A673 (cell line): ENCODE measurements around the gene CHCHD3. TPM values are rescaled to one million over a fixed set of nuclear protein-coding genes. Genes with fewer than 3 reads are reported as not detected.

Experiments
- BruUV-seq: library from RNA; stranded (reverse); fragments of 400-500 nt; replicated peaks from 2 replicates; lab custom pipeline; 2021; lab: Mats Ljungman, UMichigan
- CTCF ChIA-PET: fragments of 300-600 bp; sonication (Branson Sonifier 250); formaldehyde crosslinking; loops from one replicate; lab custom pipeline; 2022; ENCODE audit warnings: antibody characterized with exemption; lab: Charles Lee
- POLR2A ChIA-PET: fragments of 300-600 bp; sonication (Branson Sonifier 250); formaldehyde crosslinking; loops from one replicate; lab custom pipeline; 2022; ENCODE audit warnings: antibody characterized with exemption; ENCODE audit not compliant: low non-redundant PET; lab: Charles Lee
- DNase-seq: peaks from one replicate; pipeline ENCODE4 v3.0.0-alpha.2; 2015; ENCODE audit warnings: low spot score
- H3K27ac ChIP-seq: fragments of 200-600 bp; sonication (generic); 2 replicates; pipeline ENCODE4 v1.5.1; 2016; ENCODE audit warnings: mixed run types, low read depth, mild to moderate bottlenecking, mixed read lengths, antibody characterized with exemption, low read length; ENCODE audit not compliant: poor library complexity, severe bottlenecking
- H3K27me3 ChIP-seq: fragments of 200-600 bp; sonication (generic); replicated peaks from 2 replicates; pipeline ENCODE4 v1.6.1; 2017; ENCODE audit warnings: mixed run types, low read depth, mild to moderate bottlenecking, mixed read lengths, antibody characterized with exemption, low read length; ENCODE audit not compliant: insufficient read depth, poor library complexity
- H3K36me3 ChIP-seq: fragments of 200-600 bp; sonication (generic); 2 replicates; pipeline ENCODE4 v1.6.1; 2016; ENCODE audit warnings: mixed run types, mild to moderate bottlenecking, mixed read lengths, antibody characterized with exemption, low read length; ENCODE audit not compliant: insufficient read depth, poor library complexity, severe bottlenecking
- H3K4me1 ChIP-seq: fragments of 200-600 bp; sonication (generic); 2 replicates; pipeline ENCODE4 v1.6.1; 2017; ENCODE audit warnings: mixed run types, mild to moderate bottlenecking, mixed read lengths, antibody characterized with exemption, low read length; ENCODE audit not compliant: insufficient read depth, poor library complexity, severe bottlenecking
- H3K4me3 ChIP-seq: fragments of 200-600 bp; sonication (generic); 2 replicates; pipeline ENCODE4 v1.5.1; 2016; ENCODE audit warnings: low read depth, mixed run types, mild to moderate bottlenecking, mixed read lengths, low read length; ENCODE audit not compliant: poor library complexity, severe bottlenecking
- H3K9me3 ChIP-seq: fragments of 200-600 bp; sonication (generic); 2 replicates; pipeline ENCODE4 v1.6.1; 2016; ENCODE audit warnings: mixed run types, low read depth, mild to moderate bottlenecking, mixed read lengths, antibody characterized with exemption, low read length; ENCODE audit not compliant: poor library complexity, severe bottlenecking
- EZH2 ChIP-seq: fragments of 200-600 bp; sonication (generic); IDR thresholded peaks from 2 replicates; pipeline ENCODE4 v1.6.1; 2017; ENCODE audit warnings: borderline replicate concordance, low read depth, mild to moderate bottlenecking, mixed read lengths, antibody characterized with exemption, low read length; ENCODE audit not compliant: poor library complexity, severe bottlenecking
- intact Hi-C: fragments of 100-400 bp; cut with micrococcal nuclease; formaldehyde crosslinking; loops from one replicate; pipeline ENCODE4 v1.10.0; 2022; ENCODE audit not compliant: unreplicated experiment
- total RNA-seq: library from RNA; stranded (reverse); gene quantifications from 2 replicates; pipeline ENCODE4 v1.2.3, GENCODE V29; 2021
- TF ChIP-seq, protein P1 (sequence below): fragments of 300-800, 200-600 bp; sonication (generic); conservative IDR thresholded peaks from 2 replicates; pipeline ENCODE4 v1.5.1; 2017; ENCODE audit warnings: low read depth, mild to moderate bottlenecking, antibody characterized with exemption, low read length, moderate library complexity, mixed read lengths

Gene CHCHD3
- total RNA-seq, 1 experiment from 2014 or later = 128 TPM

DNA sequence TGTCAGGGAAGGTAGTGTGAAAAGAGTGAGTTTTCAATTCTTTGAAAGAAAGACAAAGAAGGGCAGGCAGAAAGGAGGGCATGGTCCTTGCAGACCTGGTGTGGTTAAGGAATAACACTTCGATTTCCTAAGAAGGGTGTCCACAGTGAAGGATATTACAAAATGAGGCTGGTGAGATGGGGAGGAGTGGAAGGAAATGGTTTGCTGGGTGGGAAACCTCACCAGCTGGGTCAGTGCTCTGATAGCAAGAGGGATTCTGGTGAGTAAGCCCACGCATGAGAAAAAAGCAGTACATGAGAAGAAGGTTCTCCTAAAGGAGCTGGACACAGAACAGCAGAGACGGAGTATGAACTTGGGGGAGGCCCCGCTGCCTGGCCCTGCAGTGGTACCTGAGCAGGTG is 275.1 kb downstream of the CHCHD3 start:
- POLR2A ChIA-PET = no interaction called here

DNA sequence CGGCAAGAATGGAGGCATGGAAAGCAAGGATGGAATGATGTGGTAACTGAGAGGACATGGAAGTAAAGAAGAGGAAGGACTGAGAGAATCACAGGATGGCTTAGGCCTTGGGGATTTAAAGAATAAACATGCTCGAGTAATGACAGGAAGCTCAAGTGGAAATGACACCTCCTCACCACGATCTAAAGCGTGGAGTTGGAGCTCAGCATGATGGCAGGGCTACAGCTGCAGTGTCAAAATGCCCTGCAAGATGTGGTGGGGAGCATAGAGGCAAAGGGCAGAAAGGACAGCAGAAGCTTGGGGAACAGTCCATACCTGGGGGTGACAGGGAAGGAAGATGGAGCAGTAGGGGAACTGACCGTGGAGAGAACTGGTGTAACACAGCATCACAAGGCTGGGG is 276.1 kb downstream of the CHCHD3 start:
- POLR2A ChIA-PET = no interaction called here
- H3K9me3 ChIP-seq = no peaks in the 10 kb centered on the region
- CTCF ChIA-PET = no interaction called here
- peaks cover 13% of the 10 kb centered on the region for H3K4me1 ChIP-seq
- intact Hi-C loops = no loop called here
- no peak overlapping the region for H3K4me3 ChIP-seq
- H3K27me3 ChIP-seq = no peaks in the 10 kb centered on the region
- no peak overlapping the region for H3K27ac ChIP-seq
- TF ChIP-seq, protein P1, sequence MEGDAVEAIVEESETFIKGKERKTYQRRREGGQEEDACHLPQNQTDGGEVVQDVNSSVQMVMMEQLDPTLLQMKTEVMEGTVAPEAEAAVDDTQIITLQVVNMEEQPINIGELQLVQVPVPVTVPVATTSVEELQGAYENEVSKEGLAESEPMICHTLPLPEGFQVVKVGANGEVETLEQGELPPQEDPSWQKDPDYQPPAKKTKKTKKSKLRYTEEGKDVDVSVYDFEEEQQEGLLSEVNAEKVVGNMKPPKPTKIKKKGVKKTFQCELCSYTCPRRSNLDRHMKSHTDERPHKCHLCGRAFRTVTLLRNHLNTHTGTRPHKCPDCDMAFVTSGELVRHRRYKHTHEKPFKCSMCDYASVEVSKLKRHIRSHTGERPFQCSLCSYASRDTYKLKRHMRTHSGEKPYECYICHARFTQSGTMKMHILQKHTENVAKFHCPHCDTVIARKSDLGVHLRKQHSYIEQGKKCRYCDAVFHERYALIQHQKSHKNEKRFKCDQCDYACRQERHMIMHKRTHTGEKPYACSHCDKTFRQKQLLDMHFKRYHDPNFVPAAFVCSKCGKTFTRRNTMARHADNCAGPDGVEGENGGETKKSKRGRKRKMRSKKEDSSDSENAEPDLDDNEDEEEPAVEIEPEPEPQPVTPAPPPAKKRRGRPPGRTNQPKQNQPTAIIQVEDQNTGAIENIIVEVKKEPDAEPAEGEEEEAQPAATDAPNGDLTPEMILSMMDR = no peak
- no peak for TF ChIP-seq EZH2
- no peaks in the 10 kb centered on the region for H3K36me3 ChIP-seq
- BruUV-seq = no TSS peak
- DNase-seq = no peak

More for the DNA sequence above, 275.1 kb downstream of the CHCHD3 start:
- Histone ChIP-seq H3K36me3 (no peaks in the 10 kb centered on the region), H3K27me3 (no peaks in the 10 kb centered on the region), H3K4me1 (peaks cover 18% of the 10 kb centered on the region), H3K4me3 (no peak overlapping the region), H3K9me3 (no peaks in the 10 kb centered on the region), H3K27ac (no peak overlapping the region)
- TF ChIP-seq, protein P1 = no peak
- no peak for TF ChIP-seq EZH2
- BruUV-seq = no TSS peak
- no peak for DNase-seq
- intact Hi-C loops = no loop called here
- CTCF ChIA-PET = no interaction called here

DNA sequence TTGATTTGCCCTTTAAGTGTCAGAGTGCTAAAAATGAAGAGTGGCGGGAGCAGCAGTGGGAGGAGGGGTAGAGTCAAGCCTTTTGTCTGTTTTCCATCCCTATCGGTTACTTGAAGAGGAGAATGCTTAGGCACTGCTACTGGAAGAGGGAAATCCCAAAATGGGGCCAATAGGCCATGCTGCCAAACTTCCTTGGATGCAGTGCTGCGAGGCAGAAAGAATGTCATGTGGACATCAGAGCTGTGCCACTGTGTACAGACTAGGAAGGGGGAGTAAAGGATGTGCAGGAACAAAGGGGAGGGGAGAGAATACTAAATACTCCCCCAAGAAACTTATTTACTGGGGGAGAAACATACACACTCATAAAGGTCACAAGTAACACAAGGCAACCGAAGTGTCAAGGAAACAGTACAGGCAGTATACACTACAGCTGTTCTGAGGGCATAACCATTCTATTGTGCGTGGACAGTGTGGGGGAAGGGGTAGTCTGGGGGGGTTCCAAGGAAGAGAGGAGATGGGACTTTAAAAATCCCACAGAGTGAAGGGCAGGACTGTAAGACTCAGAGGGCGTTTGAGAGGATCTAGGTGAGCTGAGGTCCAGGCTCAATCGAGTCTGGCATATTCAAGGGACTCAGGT is 276.9 kb downstream of the CHCHD3 start:
- no peak for TF ChIP-seq EZH2
- TF ChIP-seq, protein P1 = no peak
- no peak for DNase-seq
- Histone ChIP-seq H3K4me3 (no peak overlapping the region), H3K4me1 (peaks cover 5% of the 10 kb centered on the region), H3K27ac (no peak overlapping the region), H3K9me3 (no peaks in the 10 kb centered on the region), H3K36me3 (no peaks in the 10 kb centered on the region), H3K27me3 (no peaks in the 10 kb centered on the region)
- intact Hi-C loops = no loop called here
- ChIA-PET CTCF (no interaction called here), POLR2A (no interaction called here)
- BruUV-seq = no TSS peak
